SK-N-SH (cell line): Measurements from ENCODE around the gene IER2. TPM values are rescaled to one million over a fixed set of nuclear protein-coding genes. Genes with fewer than 3 reads are reported as not detected.

Source experiments
- CTCF ChIA-PET: fragments of 300-600, 350-600 bp; formaldehyde crosslinking; extraction: SDS; loops from one replicate; lab custom pipeline; 2021; lab: Yijun Ruan, JAX
- POLR2A ChIA-PET: fragments of 350-600 bp; sonication (Branson Sonifier 250); formaldehyde crosslinking; extraction: SDS; loops from one replicate; lab custom pipeline; 2020; ENCODE audit warnings: antibody characterized with exemption, inconsistent platforms; lab: Yijun Ruan, JAX
- DNase-seq: peaks from one replicate; pipeline ENCODE4 v3.0.0; 2012
- H2AFZ ChIP-seq: fragments of 200-600 bp; sonication (generic); 2 replicates; pipeline ENCODE4 v1.8.1; 2016; ENCODE audit warnings: antibody characterized with exemption, mild to moderate bottlenecking, low read depth
- H3F3A ChIP-seq: fragments of 200-600 bp; sonication (generic); replicated peaks from 2 replicates; pipeline ENCODE3; 2016; ENCODE audit warnings: antibody characterized with exemption, mild to moderate bottlenecking; ENCODE audit not compliant: insufficient read depth
- H3K27ac ChIP-seq, 2 experiments: fragments of 200-500 bp in 1 of 2; fragments of 200-600 bp in 1 of 2; sonication (Bioruptor generic) in 1 of 2; sonication (generic), shearing (Covaris generic) in 1 of 2; 2 replicates each; pipeline versions ENCODE4 v1.5.1 to v1.6.1; 2014 to 2016; ENCODE audit warnings: low read depth in 2 of 2, inconsistent platforms in 1 of 2, low read length in 1 of 2, mild to moderate bottlenecking in 1 of 2, mixed read lengths in 1 of 2
- H3K27me3 ChIP-seq: fragments of 200-600 bp; sonication (generic), shearing (Covaris generic); 2 replicates; pipeline ENCODE4 v1.6.1; 2016; ENCODE audit warnings: mixed run types; ENCODE audit not compliant: insufficient read depth
- H3K36me3 ChIP-seq, 2 experiments: fragments of 200-500 bp in 1 of 2; fragments of 200-600 bp in 1 of 2; sonication (Bioruptor generic) in 1 of 2; sonication (generic) in 1 of 2; replicated peaks in 1 of 2; 2 replicates each; pipeline versions ENCODE3 to v1.5.1; 2014 to 2016; ENCODE audit warnings: low read length in 1 of 2, mild to moderate bottlenecking in 1 of 2; ENCODE audit not compliant: insufficient read depth in 2 of 2, control insufficient read depth in 1 of 2
- H3K4me1 ChIP-seq, 2 experiments: fragments of 200-500 bp in 1 of 2; fragments of 200-600 bp in 1 of 2; sonication (Bioruptor generic) in 1 of 2; sonication (generic), shearing (Covaris generic) in 1 of 2; 2 replicates each; pipeline versions ENCODE4 v1.5.1 to v1.6.1; 2014 to 2016; ENCODE audit warnings: low read depth in 1 of 2, low read length in 1 of 2, mixed run types in 1 of 2; ENCODE audit not compliant: insufficient read depth in 2 of 2, control insufficient read depth in 1 of 2
- H3K4me2 ChIP-seq: fragments of 200-600 bp; sonication (generic), shearing (Covaris generic); 2 replicates; pipeline ENCODE4 v1.6.1; 2017; ENCODE audit warnings: mixed run types
- H3K4me3 ChIP-seq, 2 experiments: fragments of 200-500 bp in 1 of 2; fragments of 200-600 bp in 1 of 2; sonication (Bioruptor generic) in 1 of 2; sonication (generic), shearing (Covaris generic) in 1 of 2; 2 replicates each; pipeline versions ENCODE4 v1.5.1 to v1.8.1; 2014 to 2016; ENCODE audit warnings: low read depth in 2 of 2, inconsistent platforms in 1 of 2, low read length in 1 of 2, mild to moderate bottlenecking in 1 of 2, mixed read lengths in 1 of 2, moderate library complexity in 1 of 2
- H3K79me2 ChIP-seq: fragments of 200-600 bp; sonication (generic); 2 replicates; pipeline ENCODE4 v1.8.1; 2017; ENCODE audit warnings: mild to moderate bottlenecking; ENCODE audit not compliant: insufficient read depth
- H3K9ac ChIP-seq: fragments of 200-600 bp; sonication (generic); 2 replicates; pipeline ENCODE4 v1.6.1; 2017; ENCODE audit warnings: mixed run types
- H3K9me2 ChIP-seq: fragments of 200-600 bp; sonication (generic); 2 replicates; pipeline ENCODE4 v1.6.1; 2017; ENCODE audit warnings: mixed run types
- H3K9me3 ChIP-seq: fragments of 200-600 bp; sonication (generic); 2 replicates; pipeline ENCODE4 v1.6.1; 2017; ENCODE audit warnings: mixed run types, mild to moderate bottlenecking, moderate library complexity
- H4K20me1 ChIP-seq: fragments of 200-600 bp; sonication (generic); 2 replicates; pipeline ENCODE4 v1.6.1; 2017; ENCODE audit warnings: mild to moderate bottlenecking, mixed run types; ENCODE audit not compliant: insufficient read depth
- CHD2 ChIP-seq: fragments of 150-350 bp; IDR thresholded peaks from 2 replicates; pipeline ENCODE4 v1.6.1; 2018; ENCODE audit warnings: low read length; ENCODE audit not compliant: partially characterized antibody
- ELF1 ChIP-seq: IDR thresholded peaks from 2 replicates; pipeline ENCODE4 v1.4.0; 2012
- FOSL2 ChIP-seq: IDR thresholded peaks from 2 replicates; pipeline ENCODE4 v1.4.0; 2012; ENCODE audit warnings: low read depth, mild to moderate bottlenecking, moderate library complexity, borderline replicate concordance
- FOXJ3 ChIP-seq: sonication (generic); formaldehyde crosslinking; IDR thresholded peaks from 2 replicates; pipeline ENCODE4 v1.5.1; 2020; ENCODE audit warnings: mild to moderate bottlenecking, missing genetic modification reagents
- FOXM1 ChIP-seq: IDR thresholded peaks from 2 replicates; pipeline ENCODE4 v1.4.0; 2012; ENCODE audit warnings: low read depth, mild to moderate bottlenecking
- MEF2A ChIP-seq: IDR thresholded peaks from 2 replicates; pipeline ENCODE4 v1.4.0; 2012; ENCODE audit warnings: low read depth, borderline replicate concordance
- MXI1 ChIP-seq: IDR thresholded peaks from 2 replicates; pipeline ENCODE4 v1.6.1; 2012; ENCODE audit warnings: mild to moderate bottlenecking, low read depth, low read length, improper control_type of control experiment
- NRF1 ChIP-seq: IDR thresholded peaks from 2 replicates; pipeline ENCODE4 v1.6.1; 2012; ENCODE audit warnings: low read depth, mild to moderate bottlenecking, low read length
- PBX3 ChIP-seq: IDR thresholded peaks from 2 replicates; pipeline ENCODE4; 2012
- RXRA ChIP-seq: IDR thresholded peaks from 2 replicates; pipeline ENCODE4 v1.4.0; 2012; ENCODE audit warnings: low read depth, mild to moderate bottlenecking, borderline replicate concordance
- SIN3A ChIP-seq: IDR thresholded peaks from 2 replicates; pipeline ENCODE4 v1.6.1; 2012; ENCODE audit warnings: low read depth, mild to moderate bottlenecking, low read length, moderate library complexity, borderline replicate concordance
- TAF1 ChIP-seq: IDR thresholded peaks from 2 replicates; pipeline ENCODE4 v1.6.1; 2012; ENCODE audit warnings: low read depth, mild to moderate bottlenecking, low read length, moderate library complexity, borderline replicate concordance
- TCF12 ChIP-seq: IDR thresholded peaks from 2 replicates; pipeline ENCODE4 v1.4.0; 2012
- USF2 ChIP-seq: fragments of 150-350 bp; IDR thresholded peaks from 2 replicates; pipeline ENCODE4 v1.6.1; 2017; ENCODE audit warnings: antibody characterized with exemption, low read length, low read depth, borderline replicate concordance
- YY1 ChIP-seq: IDR thresholded peaks from 2 replicates; pipeline ENCODE4 v1.4.0; 2012; ENCODE audit warnings: low read depth, mild to moderate bottlenecking
- WGBS: methylation state at CpG from one replicate; pipeline ENCODE4 v1.1.6; 2017; ENCODE audit warnings: low lambda C conversion rate; 5-methylcytosine and 5-hydroxymethylcytosine counted together
- polyA plus RNA-seq, 3 experiments: library from polyadenylated mRNA; depleted of rRNA; stranded (reverse); fragments of >200 nt; gene quantifications; 2 replicates each; pipeline ENCODE4 v1.2.3, GENCODE V29; 2012
- TF ChIP-seq, protein P1 (sequence below): fragments of 200-600 bp; sonication (generic); IDR thresholded peaks from 2 replicates; pipeline ENCODE4 v1.6.1; 2017; ENCODE audit warnings: antibody characterized with exemption, mild to moderate bottlenecking, moderate library complexity
- TF ChIP-seq, protein P2 (sequence below): fragments of 150-350 bp; IDR thresholded peaks from 2 replicates; pipeline ENCODE4 v1.6.1; 2016; ENCODE audit warnings: mild to moderate bottlenecking, low read depth, low read length
- TF ChIP-seq, protein P3 (sequence below): IDR thresholded peaks from 2 replicates; pipeline ENCODE4 v1.4.0; 2012; ENCODE audit warnings: low read depth, borderline replicate concordance

The IER2 gene
- polyA plus RNA-seq, 1 of the 3 experiments (the other 2 are of a cell fraction), result 115 TPM

DNA sequence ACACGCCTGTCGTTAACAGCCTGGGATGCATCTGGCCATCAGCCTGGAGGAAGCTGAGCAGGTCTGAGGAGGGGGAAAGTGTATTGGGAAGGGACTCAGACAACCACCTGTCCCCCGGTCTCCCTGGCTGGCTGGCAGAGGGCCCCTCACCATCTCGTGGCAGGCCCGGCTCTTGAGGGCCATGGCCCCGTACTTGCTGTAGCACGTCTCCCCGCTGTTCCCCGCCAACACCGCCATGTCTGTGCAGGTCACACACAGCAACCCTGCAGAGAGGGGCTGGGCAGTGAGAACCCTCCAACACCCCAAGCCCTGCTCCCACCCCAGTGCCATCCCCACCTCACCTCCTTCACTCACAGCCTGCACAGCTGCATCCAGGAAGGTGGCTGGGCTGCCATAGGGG lies 37.7 kb upstream of the IER2 start (continued):
- TF ChIP-seq ELF1, result no peak
- no peak for TF ChIP-seq SIN3A
- TF ChIP-seq TCF12, result no peak

GRCh38 chr19:13115936-13116281 lies 34.3 kb upstream of the IER2 start:
- H3K79me2 ChIP-seq, result peaks cover 52% of the 10 kb centered on the region

More at GRCh38 chr19:13115936-13116281, 34.3 kb upstream of the IER2 start:
- Histone ChIP-seq H3K36me3 (peaks cover 7 to 12% of the 10 kb centered on the region in 2 experiments), H3K27me3 (no peaks in the 10 kb centered on the region), H3K9me3 (no peaks in the 10 kb centered on the region), H3K4me2 (peak overlapping the region; percentile 80), H3K27ac (peak overlapping the region in 1 of 2 experiments; percentile 65; a peak in 2 of 4 replicates), H3F3A (peaks cover 4% of the 10 kb centered on the region), H3K9me2 (no peaks in the 10 kb centered on the region), H3K9ac (peak overlapping the region; percentile 91), H4K20me1 (peaks cover 21% of the 10 kb centered on the region), H3K4me1 (peaks cover 22 to 27% of the 10 kb centered on the region in 2 experiments; a peak in 2 of 4 replicates), H2AFZ (no peak overlapping the region), H3K4me3 (peak overlapping the region; percentile 94 to 97)
- ChIA-PET POLR2A (no interaction called here), CTCF (interaction anchor here (0.9 to 4.0 kb wide), 3 partner anchors 11 to 22 kb away, joined by 3 to 20 read pairs (median 10); partner anchors contain the start of gene LYL1)
- no peak for DNase-seq
- TF ChIP-seq RXRA (no peak), FOXJ3 (CRISPR knock-in tag) (no peak), MXI1 (no peak), MEF2A (no peak), PBX3 (no peak), USF2 (no peak), ELF1 (no peak), NRF1 (no peak), YY1 (no peak), FOSL2 (no peak), CHD2 (no peak), TAF1 (no peak), FOXM1 (no peak)
- TF ChIP-seq, protein P1, sequence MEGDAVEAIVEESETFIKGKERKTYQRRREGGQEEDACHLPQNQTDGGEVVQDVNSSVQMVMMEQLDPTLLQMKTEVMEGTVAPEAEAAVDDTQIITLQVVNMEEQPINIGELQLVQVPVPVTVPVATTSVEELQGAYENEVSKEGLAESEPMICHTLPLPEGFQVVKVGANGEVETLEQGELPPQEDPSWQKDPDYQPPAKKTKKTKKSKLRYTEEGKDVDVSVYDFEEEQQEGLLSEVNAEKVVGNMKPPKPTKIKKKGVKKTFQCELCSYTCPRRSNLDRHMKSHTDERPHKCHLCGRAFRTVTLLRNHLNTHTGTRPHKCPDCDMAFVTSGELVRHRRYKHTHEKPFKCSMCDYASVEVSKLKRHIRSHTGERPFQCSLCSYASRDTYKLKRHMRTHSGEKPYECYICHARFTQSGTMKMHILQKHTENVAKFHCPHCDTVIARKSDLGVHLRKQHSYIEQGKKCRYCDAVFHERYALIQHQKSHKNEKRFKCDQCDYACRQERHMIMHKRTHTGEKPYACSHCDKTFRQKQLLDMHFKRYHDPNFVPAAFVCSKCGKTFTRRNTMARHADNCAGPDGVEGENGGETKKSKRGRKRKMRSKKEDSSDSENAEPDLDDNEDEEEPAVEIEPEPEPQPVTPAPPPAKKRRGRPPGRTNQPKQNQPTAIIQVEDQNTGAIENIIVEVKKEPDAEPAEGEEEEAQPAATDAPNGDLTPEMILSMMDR, result no peak
- TF ChIP-seq, protein P2, sequence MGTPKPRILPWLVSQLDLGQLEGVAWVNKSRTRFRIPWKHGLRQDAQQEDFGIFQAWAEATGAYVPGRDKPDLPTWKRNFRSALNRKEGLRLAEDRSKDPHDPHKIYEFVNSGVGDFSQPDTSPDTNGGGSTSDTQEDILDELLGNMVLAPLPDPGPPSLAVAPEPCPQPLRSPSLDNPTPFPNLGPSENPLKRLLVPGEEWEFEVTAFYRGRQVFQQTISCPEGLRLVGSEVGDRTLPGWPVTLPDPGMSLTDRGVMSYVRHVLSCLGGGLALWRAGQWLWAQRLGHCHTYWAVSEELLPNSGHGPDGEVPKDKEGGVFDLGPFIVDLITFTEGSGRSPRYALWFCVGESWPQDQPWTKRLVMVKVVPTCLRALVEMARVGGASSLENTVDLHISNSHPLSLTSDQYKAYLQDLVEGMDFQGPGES, result no peak
- TF ChIP-seq, protein P3, sequence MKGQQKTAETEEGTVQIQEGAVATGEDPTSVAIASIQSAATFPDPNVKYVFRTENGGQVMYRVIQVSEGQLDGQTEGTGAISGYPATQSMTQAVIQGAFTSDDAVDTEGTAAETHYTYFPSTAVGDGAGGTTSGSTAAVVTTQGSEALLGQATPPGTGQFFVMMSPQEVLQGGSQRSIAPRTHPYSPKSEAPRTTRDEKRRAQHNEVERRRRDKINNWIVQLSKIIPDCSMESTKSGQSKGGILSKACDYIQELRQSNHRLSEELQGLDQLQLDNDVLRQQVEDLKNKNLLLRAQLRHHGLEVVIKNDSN, result no peak
- no CpG with 5 or more reads among the region's 18 CpGs for WGBS
